ENCODE results near the gene PGRMC2.

- no peak for TF ChIP-seq CTCF (IDR thresholded peaks at IDR 0.05)
- no peak for TF ChIP-seq POLR2A (IDR thresholded peaks at IDR 0.05)
Measured at GRCh38 chr4:128291096-128291495, 3.5 kb upstream of the PGRMC2 start.
